GM18498 (cell line): ENCODE data around the gene PSMB7.

ENCODE experiments used
- ATAC-seq: cut with Tn5 transposase; IDR thresholded peaks from one replicate; pipeline ENCODE4 v1.9.1; 2021; ENCODE audit warnings: mild to moderate bottlenecking, moderate library complexity; ENCODE audit not compliant: unreplicated experiment

The PSMB7 gene

DNA sequence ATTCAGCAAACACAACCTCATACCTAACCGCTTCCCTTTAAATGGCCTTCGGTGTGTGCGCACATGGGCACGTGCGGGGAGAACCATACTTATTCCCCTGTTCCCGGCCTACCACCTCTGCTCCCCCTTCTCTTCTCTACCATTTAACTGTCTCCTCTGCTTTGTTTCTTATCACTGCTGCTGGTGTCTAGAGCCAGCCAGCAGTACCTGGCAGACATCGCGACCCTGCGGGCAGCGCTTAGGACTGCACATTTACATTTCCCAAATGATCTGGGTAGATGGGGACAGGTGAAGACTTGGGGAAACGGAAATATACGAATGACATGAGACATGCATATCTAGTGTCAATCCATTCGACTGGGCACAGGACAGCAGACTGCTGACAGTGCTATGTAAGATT, 56.6 kb downstream of the PSMB7 start:
- no peak for ATAC-seq

DNA sequence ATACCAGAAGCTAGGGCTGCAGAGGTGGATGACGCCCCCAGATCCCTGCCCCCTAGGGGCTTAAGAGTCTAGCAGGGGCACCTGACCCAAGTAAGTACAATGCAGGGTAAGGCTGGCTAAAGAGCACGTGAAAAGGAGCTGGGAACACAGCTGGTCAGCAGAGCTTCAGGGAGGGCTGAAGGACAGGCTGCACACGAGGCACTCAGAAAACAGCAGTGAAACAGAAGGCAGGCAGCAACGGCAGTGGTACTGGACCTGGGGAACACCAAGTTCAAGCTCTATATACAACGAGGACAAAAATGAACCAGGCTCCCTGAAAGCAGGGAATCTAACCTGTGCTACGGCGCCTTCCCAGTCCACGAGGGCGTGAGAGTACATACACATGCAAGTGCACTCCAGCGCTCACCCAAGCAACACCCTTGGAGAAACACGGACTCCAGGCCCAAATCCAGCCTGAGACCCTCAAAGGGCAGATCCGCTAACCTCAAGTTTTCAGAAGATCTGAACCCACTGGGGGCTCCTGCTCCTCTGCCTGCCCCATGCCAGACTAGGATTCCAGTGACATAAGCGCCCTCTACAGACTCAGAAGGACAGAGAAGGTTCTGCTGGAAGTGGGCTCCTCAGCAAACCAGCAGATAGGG, 57.4 kb downstream of the PSMB7 start:
- ATAC-seq: no peak

DNA sequence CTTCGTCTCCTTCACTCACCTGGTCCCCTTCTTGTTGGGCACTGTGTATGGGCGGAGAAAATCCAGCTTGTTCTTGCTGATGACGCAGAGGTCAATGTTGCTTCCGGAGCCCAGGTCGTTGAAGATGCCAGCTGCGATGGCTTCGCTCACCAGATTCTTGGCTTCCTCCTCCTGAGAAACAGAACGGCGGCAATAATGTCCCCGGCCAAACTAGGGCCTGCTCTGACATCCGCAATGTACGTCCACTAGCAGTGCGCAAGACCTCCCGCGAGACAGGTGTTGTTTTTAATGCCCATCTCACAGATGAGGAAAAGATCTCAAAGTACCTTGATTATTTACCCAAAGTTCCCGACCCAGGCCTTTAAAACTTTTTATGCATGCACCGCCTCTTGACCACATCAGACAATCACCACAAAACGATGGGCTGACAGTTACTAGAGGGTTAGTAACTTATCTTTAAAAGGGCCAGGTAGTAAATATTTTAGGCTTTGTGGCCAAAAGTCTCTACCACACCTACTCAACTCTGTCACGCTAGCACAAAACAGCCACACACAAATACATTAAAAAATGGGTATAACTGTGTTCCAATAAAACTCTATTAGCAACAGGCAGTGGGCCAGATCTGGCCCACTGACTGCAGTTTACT, 58.4 kb downstream of the PSMB7 start:
- no peak for ATAC-seq

DNA sequence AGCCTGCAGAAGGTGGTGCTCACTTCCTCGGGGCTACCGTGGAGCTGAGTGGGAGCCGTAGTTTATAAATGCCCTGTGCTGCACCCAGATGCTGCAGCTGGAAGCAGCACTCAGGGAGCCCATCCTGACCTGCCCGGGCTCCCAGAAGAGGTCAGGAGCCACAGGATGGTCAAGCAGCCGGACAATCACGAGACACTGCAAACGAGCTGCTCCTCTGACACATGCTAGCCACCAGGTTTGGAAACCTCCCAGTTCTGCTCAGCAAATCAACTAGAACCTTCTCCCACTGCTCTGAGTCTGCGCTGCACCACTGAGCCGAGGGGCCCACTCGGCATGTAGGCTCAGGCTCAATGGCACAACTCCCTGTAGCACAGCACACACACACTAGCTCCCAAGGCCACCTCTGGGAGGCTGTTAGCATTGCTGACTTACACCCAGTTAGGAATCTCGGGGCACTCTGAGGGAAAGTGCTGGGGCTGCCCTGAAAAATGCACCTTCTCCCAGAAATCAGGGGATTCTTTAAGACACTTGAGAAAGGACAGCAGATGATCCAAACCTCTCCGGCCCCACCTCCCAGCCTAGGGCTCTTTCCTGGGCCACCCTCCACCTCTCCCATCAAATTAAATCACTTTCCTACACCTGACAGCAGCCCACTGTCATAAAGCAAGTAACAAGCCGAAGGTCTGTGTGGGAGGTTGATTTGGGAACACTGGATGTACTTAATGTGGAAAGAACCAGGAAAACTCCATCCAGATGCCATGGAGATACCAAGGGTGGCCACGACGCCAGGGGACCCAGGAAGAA, 59.1 kb downstream of the PSMB7 start:
- ATAC-seq: no peak

DNA sequence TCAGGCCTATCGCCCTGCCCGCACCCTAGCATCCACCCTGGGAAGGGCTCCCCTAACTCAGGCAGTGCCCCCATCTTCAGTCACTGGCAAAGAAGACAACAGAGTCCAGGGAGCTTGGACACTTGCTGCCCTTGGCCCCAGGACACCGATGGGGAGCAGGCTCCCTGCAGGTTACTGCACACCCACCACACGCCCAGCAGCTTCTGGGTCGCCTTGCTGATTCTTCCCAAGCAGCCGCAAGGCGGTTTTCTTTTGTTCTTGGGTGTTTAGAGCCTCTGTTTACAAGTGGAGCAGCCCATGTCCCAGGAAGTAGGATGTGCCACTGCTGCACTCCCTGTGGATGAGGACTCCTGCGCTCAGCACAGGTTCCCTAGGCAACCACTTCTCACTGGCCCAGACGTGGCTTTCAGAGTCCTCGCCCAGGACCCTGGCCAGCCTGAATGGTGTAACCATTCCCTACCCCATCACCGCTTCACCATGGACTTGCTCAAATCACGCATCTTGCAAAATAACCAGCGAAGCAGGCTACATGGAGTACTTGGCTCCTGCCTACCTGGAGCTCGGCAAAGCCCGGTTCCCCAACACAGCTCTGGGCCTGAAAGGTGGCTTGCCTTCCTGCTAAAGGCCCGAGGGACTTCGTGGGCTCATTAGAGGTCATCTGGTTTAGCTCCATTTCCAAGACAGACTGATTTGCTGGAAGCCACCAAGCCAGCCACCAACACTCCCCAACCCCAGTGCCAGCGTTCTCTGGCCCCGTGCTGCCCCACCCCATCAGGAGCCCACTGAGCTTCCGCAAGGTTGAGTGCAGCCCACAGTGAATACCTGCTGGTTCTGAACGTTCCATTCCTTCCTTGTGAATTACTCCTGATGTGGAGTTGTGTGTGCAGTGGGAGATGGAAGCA, 60.0 kb downstream of the PSMB7 start:
- ATAC-seq: no peak

DNA sequence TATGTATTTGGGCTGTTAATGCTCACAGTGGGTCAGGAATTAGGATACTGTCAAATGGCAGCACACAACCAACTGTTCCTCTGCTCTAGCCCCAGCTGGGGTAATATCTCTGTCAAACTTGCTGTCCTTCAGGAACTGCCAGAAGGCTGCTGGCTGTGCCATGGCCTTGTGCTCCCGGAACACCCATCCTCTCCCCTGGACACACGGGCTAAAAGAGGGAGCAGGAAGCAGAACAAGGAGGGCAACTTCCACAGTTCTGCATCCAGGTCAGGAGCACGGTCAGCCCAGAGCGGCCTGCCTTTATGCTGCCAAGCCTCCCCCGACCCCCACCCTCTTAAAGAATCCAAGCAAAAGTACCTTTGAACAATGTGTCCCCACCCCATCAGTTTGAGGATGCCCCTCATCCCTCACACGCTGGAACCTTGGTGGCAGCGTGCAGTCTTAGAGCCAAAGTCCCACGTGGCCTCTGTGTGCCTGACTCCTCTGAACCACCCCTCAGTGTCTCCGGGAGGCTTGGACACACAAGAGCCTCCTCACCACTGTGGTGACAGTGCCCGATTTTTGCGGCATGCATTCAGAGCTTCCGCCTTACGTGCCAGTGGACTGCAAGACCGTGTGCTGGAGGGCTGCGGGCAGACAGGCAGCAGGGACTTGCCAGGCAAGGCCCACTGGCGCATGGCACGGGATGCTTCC, 60.8 kb downstream of the PSMB7 start:
- ATAC-seq: no peak

DNA sequence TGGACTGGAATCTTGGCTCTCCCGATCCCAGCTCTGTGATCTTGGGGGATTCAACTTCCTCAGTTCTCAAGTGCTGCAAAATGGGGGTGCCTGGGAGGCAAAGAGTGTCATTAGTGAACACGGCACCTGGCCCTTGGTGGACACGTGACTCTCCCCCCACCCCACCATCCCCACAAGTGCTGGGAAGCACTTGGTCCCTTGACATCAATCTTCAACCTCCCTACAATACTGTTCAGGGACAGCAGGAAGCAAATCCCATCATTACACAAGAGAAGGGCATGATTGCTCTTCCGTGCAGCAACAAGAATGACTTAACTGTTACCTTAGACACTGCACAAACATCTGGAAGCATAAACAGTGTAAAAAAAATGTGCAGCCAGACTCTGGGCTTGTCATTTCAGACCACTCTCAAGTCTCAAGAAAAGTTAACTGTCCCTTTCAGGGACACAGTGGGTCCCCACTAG, 61.4 kb downstream of the PSMB7 start:
- no peak for ATAC-seq

DNA sequence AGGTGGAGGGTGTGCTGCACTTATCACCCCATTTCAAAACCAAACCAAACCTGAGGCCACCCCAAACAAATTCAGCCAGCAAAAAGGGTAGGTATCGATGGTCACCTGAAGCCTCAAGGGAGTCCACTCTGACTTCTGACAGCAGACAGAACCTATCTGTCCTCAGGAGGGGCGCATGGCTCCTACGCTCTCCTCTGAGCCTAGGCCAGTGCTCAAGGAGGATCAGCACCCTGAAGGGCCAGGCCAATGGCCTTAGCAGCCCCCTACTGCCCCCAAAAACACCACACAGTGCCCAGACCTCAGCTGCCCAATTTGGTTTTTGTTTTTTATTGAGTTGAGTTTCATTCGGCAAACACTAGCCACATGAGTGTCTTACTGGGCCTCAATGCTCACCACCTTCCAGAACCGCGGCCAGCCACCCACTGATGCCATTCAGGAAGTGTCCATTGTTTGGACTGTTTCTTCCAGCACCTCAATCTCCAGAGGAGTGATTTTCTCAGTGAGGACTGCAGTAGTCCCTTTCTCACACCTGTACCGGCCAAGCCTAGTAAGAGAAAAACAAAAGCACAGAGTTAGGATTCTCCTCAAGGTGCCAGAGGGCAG, 62.0 kb downstream of the PSMB7 start:
- no peak for ATAC-seq

DNA sequence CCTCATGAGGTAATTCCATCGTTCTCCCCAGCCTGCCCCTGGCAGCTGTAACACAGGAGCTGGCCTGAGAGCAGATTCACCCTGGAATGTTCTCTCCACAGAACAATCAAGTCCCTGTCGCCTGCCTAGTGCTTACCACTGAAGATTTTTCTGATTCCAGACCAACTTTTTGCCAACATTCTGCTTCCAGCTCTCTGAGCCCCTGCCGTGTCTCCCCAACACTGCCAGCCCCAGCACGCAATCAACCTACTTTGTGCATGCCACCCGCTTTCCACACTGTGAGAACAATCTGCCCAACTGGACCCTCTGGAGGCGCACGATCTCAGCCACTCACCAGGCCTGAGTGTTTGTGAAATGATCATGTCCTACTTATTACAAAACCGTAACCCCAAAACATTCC, 62.6 kb downstream of the PSMB7 start:
- ATAC-seq: no peak

DNA sequence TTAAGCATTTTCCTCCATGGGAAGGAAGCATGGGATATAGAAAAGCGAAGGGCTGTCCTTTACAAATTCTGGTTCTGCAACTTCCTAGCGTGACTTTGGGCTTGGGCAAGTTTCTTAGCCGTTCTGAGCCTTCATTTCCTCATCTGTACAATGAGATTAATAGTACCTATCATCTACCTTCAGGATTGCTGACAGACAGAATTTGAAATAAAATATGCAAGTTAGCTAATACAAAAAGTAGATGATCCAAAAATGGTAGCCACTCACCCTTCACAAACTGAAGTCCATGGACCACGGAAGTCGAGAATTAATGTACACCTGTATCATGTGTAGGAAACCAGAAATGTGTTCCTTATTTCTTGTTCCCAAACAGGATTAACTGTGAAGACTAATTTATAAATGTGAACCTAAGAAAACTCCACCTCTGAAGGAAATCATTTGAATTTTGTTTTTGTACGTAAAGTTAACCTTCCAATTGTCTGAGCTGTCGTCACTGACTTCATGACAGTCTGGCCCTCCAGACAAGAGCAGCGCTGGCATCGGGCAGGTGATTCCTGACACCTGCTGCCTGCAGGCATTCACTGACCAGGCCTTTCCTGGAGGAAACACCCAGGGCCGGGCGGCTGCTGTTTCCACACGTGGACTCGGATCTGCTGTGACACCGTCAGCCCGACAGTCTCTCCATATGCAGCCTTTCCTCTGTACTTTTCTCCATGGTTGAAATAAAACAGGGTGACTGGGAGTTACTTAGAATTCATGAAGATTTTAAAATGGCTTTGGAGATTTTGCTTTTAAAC, 63.4 kb downstream of the PSMB7 start:
- no peak for ATAC-seq

DNA sequence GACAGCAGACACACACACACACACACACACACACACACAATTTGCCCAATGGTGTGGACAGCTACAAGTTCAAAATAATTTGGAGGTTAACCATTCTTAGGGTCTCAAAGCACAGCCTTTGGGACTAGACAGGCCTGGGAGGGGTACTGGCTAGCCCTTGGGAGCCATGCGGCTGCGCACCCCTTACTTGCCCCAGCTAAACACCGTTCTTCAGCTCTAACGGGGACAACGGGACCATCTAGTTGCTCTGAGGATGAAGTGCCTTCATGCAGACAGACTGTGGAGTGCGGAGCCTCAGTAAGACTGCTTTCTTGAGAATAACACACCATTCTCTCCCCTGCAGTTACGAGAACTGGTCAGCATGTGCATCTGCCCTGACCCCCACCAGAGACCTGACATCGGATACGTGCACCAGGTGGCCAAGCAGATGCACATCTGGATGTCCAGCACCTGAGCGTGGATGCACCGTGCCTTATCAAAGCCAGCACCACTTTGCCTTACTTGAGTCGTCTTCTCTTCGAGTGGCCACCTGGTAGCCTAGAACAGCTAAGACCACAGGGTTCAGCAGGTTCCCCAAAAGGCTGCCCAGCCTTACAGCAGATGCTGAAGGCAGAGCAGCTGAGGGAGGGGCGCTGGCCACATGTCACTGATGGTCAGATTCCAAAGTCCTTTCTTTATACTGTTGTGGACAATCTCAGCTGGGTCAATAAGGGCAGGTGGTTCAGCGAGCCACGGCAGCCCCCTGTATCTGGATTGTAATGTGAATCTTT, 64.6 kb downstream of the PSMB7 start:
- ATAC-seq: no peak

DNA sequence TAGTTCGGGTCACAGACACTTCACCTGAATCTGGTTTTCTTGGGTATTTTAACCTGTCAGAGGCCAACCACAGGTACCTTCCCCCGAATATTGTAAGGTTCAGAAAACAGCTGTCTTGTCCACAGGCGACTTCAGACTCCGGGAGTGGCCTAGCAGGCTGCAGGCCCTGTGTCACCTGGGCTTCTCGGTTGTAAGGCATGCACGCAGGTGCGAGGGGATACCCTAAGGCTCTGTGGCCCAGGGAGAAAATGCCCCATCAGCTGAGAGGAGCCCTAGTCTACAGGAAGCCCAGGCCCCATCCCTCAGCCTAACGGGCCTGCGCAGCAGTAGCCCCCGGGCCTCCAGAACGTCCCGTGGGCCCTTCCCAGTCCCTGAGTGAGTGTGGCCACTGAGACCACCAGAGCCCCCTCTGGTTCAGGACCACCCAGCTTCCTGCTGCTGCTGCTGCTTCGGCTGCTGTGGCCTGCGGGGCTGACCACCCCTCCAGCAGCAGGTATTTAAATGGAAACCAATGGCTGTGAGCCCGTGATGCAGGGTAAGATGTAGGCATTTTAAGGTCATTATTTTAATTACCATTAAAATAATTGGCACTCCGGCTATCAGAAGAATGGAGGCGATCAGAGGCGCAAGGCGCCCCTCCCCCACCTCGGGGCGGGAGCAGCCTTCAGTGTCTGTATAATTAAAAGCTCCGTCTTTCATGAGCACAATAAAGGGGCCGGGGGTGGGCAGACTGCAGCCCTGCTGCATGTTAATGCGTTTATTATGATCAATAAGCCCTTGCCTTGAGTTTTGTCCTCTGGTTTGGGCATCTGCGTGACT, 65.4 kb downstream of the PSMB7 start:
- no peak for ATAC-seq

DNA sequence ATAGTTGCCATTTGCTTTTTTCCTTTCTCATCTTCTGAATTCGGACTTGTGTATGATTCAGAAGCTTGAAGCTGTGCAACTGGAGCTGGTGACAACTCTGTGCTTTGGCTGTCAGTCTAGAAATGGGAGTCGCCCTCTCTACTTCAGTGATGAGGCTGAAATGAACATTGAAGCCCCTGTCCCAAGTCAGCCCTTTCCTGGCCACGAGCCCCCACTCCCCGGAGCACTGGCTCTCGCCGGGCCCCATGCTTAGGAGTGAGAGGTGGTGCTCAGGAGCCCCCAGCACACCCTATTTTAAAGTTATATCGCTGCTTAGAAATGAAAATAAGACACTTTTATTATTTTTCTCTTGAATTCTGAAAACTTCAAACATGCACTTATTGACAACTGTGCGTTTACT, 66.0 kb downstream of the PSMB7 start:
- no peak for ATAC-seq

DNA sequence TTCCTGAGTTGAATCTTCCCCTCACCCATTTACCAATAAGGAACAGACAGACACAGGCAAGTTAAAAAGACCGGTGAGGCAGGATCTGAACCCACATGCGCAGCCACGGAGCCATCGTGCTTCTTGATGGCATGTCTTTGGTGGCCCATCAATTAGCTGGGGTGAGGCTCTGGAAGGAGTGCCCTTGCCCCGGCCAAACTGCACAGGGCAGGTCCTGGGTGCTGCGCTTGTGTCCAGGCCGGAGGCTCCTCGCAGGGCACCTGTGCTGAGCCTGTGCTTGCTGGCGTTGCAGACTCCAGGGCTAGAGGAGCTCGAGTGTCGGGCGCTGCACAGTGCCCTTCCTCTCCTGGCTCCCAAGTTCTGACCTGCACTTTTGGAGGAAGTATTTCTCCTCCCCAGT, 66.4 kb downstream of the PSMB7 start:
- ATAC-seq: no peak

DNA sequence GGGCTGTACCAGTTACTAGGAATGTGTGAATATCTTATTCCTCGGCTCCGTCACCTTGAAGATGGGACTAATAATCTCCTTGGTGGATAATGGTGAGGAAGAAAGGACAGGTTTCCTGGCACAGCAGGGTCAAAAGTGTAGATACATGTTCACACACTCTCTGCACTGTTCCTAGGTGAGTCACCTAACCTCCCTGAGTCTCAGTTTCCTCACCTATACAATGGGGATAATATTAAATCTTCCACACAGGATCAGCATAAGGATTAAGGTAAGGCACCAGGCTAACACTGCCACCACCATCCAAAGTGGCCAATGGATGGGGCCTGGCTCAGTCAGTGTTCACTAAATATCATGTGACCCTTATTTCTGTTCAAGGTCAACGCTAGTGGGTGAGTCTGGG, 66.9 kb downstream of the PSMB7 start:
- no peak for ATAC-seq

DNA sequence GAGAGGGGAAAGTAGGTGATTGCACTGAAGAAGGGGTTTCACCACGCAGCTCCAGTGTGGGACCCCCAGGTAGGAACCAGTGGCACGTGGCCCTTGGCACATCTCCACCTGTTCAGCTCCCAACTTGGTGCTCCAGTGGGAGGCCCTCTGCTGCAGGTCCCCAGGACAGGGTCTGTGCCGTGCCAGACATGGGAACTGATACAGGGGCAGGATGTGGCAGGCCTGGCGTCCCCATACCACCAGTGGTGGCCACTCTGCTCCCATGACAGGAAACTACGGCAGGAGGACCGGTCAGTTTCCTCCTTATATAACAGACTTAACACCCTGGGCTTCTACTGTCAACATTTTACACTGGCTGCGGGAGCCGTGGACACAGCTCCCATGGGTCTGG, 67.3 kb downstream of the PSMB7 start:
- no peak for ATAC-seq

DNA sequence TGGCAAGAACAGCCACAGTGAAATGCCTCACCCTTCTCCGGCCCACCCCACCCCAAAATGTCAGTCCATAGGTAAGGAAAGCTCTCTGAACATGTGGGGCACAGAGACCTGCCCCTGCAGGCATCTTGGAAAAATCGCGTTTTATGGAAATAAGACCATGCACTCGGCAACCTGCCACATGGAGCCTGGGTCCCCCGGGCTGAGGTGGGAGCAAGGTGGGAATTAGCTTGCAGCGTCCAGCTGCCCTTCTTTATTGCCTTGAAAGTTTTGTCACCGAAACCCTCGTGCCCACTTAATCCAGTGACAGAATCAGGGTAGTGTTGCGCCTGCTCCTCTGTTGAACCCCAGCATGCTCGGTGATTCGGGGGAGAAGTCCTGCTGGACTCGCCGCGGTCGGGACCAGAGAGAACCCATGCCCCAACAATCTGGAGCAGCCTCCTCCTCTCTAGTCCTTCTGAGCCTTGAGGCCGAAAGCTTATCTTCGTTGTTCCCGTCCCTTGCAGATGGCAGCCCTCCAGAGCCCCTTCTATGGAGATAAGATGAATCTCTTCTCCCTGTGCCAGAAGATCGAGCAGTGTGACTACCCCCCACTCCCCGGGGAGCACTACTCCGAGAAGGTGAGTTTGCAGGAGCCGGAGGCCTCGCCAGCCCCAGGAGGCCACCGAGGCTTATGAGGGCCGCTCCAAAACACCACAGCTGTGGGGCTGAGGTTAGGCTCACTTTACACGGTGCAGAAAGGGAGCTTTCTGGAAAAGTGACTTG, 67.9 kb downstream of the PSMB7 start:
- no peak for ATAC-seq
